Fibroblast of lung (primary cell): ENCODE results near the gene SLC12A9.

Source experiments
- EZH2 ChIP-seq: IDR thresholded peaks from 2 replicates; pipeline ENCODE4 v1.5.1; 2012; ENCODE audit warnings: low read length, control low read depth, mild to moderate bottlenecking; ENCODE audit errors: missing control alignments
- TF ChIP-seq, protein P1 (sequence below), 2 donors: IDR thresholded peaks in 1 of 2; conservative IDR thresholded peaks in 1 of 2; 1 replicate in 1 of 2; 2 replicates in 1 of 2; pipeline ENCODE4 v1.5.1; 2011 to 2012; ENCODE audit warnings: low read length in 2 of 2, control low read depth in 1 of 2, inconsistent platforms in 1 of 2, low read depth in 1 of 2, mild to moderate bottlenecking in 1 of 2

DNA sequence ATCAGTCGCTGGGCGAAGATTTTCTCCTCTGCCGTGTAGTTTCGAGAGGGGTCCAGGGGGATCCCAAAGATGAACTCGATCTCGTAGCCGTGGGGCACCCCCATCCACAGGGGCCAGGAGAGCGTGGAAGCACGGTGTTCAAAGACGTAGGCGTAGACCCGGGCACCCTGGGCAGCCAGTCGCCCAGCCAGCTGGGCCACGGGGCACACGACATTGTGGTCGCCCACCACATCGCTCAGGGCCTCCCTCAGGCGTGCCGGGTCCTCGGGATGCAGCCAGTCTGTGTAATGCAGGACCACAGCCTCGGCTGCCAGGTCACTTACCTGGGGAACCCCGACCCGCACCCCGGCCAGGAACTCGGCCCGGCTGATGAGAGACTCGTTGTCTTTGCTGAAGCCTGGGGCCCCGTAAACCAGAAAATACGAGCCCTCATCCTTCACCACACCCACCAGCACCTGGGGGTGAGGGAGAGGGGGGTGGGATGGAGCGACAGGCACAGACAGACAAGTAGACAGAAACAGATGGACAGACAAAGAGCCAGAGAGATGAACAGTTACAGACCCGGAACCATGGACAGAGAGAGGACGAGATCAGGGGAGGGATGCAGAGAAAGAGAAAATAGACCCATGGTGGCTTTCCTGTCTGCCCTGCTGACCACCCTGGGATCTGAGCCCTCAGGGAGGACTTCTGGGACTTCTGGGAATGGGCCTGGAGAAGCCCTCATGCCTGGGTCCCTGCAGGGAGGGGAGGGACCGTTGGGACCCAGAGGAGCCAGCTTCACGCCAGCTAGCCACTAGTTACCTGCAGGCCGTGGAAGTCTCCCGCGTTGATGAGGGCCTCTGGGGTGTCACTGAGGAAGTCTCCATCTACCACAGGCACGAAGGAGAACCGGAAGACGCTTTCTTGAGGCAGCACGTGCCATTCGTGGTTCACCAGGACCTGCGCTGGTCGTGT is 40.1 kb downstream of the SLC12A9 start:
- TF ChIP-seq, protein P1, sequence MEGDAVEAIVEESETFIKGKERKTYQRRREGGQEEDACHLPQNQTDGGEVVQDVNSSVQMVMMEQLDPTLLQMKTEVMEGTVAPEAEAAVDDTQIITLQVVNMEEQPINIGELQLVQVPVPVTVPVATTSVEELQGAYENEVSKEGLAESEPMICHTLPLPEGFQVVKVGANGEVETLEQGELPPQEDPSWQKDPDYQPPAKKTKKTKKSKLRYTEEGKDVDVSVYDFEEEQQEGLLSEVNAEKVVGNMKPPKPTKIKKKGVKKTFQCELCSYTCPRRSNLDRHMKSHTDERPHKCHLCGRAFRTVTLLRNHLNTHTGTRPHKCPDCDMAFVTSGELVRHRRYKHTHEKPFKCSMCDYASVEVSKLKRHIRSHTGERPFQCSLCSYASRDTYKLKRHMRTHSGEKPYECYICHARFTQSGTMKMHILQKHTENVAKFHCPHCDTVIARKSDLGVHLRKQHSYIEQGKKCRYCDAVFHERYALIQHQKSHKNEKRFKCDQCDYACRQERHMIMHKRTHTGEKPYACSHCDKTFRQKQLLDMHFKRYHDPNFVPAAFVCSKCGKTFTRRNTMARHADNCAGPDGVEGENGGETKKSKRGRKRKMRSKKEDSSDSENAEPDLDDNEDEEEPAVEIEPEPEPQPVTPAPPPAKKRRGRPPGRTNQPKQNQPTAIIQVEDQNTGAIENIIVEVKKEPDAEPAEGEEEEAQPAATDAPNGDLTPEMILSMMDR (conservative IDR thresholded peaks at IDR 0.05 in 1 of 2, IDR thresholded peaks at IDR 0.05 in 1 of 2; ENCODE audit: low read depth in 1 of 2, low read length in 2 of 2) = no peak
- TF ChIP-seq EZH2 = no peak
